HCT116 (cell line): ENCODE results near the gene RPL19. TPM values are rescaled to one million over a fixed set of nuclear protein-coding genes. Genes with fewer than 3 reads are reported as not detected.

Source experiments
- ATAC-seq: fragments of 200-7000 bp; cut with Tn5 transposase; 2 replicates; pipeline ENCODE4 v1.9.1; 2020; ENCODE audit warnings: mild to moderate bottlenecking, moderate library complexity
- BruUV-seq: library from RNA; stranded (reverse); fragments of 400-500 nt; replicated peaks from 2 replicates; lab custom pipeline; 2021; lab: Mats Ljungman, UMichigan
- CTCF ChIA-PET: fragments of 300-600 bp; sonication (Branson Sonifier 250); formaldehyde crosslinking; loops from one replicate; lab custom pipeline; 2021; ENCODE audit warnings: antibody characterized with exemption; lab: Charles Lee
- POLR2A ChIA-PET: fragments of 300-600, 350-600 bp; sonication (Branson Sonifier 250); formaldehyde crosslinking; loops from one replicate; lab custom pipeline; 2021; ENCODE audit warnings: antibody characterized with exemption; lab: Charles Lee
- RAD21 ChIA-PET, 2 experiments: fragments of 300-600 bp; sonication (Branson Sonifier 250); formaldehyde crosslinking; loops; one replicate each; lab custom pipeline; 2023; ENCODE audit warnings: low total read pairs in 2 of 2; ENCODE audit not compliant: uncharacterized antibody in 2 of 2, unreplicated experiment in 2 of 2, low non-redundant PET in 1 of 2; lab: Charles Lee
- DNase-seq: peaks from one replicate; pipeline ENCODE4 v3.0.0-alpha.2; 2010; ENCODE audit warnings: low read depth, low spot score
- H2AFZ ChIP-seq: fragments of 200-600 bp; shearing (Covaris generic), sonication (generic); 2 replicates; pipeline ENCODE4 v1.6.1; 2017; ENCODE audit warnings: low read depth, mixed run types, mixed read lengths, antibody characterized with exemption, low read length; ENCODE audit not compliant: poor library complexity, severe bottlenecking
- H3K27ac ChIP-seq: 2 replicates; pipeline ENCODE4 v1.5.1; 2012; ENCODE audit warnings: low read depth, low read length
- H3K27me3 ChIP-seq: fragments of 200-600 bp; sonication (generic); 2 replicates; pipeline ENCODE4 v1.6.1; 2016; ENCODE audit warnings: mixed run types, low read length, mixed read lengths; ENCODE audit not compliant: insufficient read depth
- H3K36me3 ChIP-seq, 2 experiments: fragments of 200-500 bp in 1 of 2; fragments of 200-600 bp in 1 of 2; sonication (Bioruptor generic) in 1 of 2; sonication (generic) in 1 of 2; 2 replicates each; pipeline versions ENCODE4 v1.5.1 to v1.6.1; 2014 to 2016; ENCODE audit warnings: low read length in 2 of 2, inconsistent platforms in 1 of 2, mixed read lengths in 1 of 2, mixed run types in 1 of 2; ENCODE audit not compliant: insufficient read depth in 2 of 2, control insufficient read depth in 1 of 2
- H3K4me1 ChIP-seq, 2 experiments: fragments of 200-600 bp in 1 of 2; sonication (generic) in 1 of 2; 2 replicates each; pipeline versions ENCODE4 v1.5.1 to v1.6.1; 2012 to 2017; ENCODE audit warnings: low read length in 2 of 2, inconsistent platforms in 1 of 2, mild to moderate bottlenecking in 1 of 2, mixed read lengths in 1 of 2, mixed run types in 1 of 2, moderate library complexity in 1 of 2; ENCODE audit not compliant: insufficient read depth in 2 of 2, control insufficient read depth in 1 of 2
- H3K4me2 ChIP-seq: fragments of 200-600 bp; sonication (generic); 2 replicates; pipeline ENCODE4 v1.6.1; 2017; ENCODE audit warnings: mixed run types, low read length, mixed read lengths
- H3K4me3 ChIP-seq, 2 experiments: fragments of 200-600 bp in 1 of 2; sonication (generic) in 1 of 2; replicated peaks in 1 of 2; 2 replicates each; pipeline ENCODE4 v1.5.1; 2011 to 2016; ENCODE audit warnings: low read length in 2 of 2, control low read depth in 1 of 2, low read depth in 1 of 2, mild to moderate bottlenecking in 1 of 2, mixed read lengths in 1 of 2, mixed run types in 1 of 2
- H3K79me2 ChIP-seq: fragments of 200-600 bp; sonication (generic); 2 replicates; pipeline ENCODE4 v1.6.1; 2017; ENCODE audit warnings: mild to moderate bottlenecking, mixed run types, low read length, moderate library complexity, mixed read lengths; ENCODE audit not compliant: insufficient read depth
- H3K9ac ChIP-seq: fragments of 200-600 bp; sonication (generic); 2 replicates; pipeline ENCODE4 v1.6.1; 2016; ENCODE audit warnings: low read length, mixed read lengths
- H3K9me2 ChIP-seq: fragments of 200-600 bp; sonication (generic), shearing (Covaris generic); 2 replicates; pipeline ENCODE4 v1.6.1; 2017; ENCODE audit warnings: mixed run types, mild to moderate bottlenecking, moderate library complexity; ENCODE audit not compliant: insufficient read depth
- H3K9me3 ChIP-seq, 2 experiments: fragments of 200-500 bp in 1 of 2; fragments of 200-600 bp in 1 of 2; sonication (Bioruptor generic) in 1 of 2; sonication (generic) in 1 of 2; 2 replicates each; pipeline ENCODE4 v1.6.1; 2014 to 2017; ENCODE audit warnings: low read length in 2 of 2, mixed read lengths in 2 of 2, inconsistent platforms in 1 of 2, low read depth in 1 of 2, mild to moderate bottlenecking in 1 of 2, mixed run types in 1 of 2, moderate library complexity in 1 of 2; ENCODE audit not compliant: control insufficient read depth in 1 of 2, insufficient read depth in 1 of 2
- H4K20me1 ChIP-seq: fragments of 200-600 bp; sonication (generic), shearing (Covaris generic); 2 replicates; pipeline ENCODE4 v1.6.1; 2017; ENCODE audit warnings: mixed run types, mild to moderate bottlenecking, moderate library complexity; ENCODE audit not compliant: insufficient read depth
- ATF3 ChIP-seq: IDR thresholded peaks from 2 replicates; pipeline ENCODE4 v1.6.1; 2012
- CBX3 ChIP-seq: IDR thresholded peaks from 2 replicates; pipeline ENCODE4 v1.6.1; 2012; ENCODE audit warnings: low read depth
- CEBPB ChIP-seq: IDR thresholded peaks from 2 replicates; pipeline ENCODE4 v1.6.1; 2012; ENCODE audit warnings: low read depth
- EZH2 ChIP-seq: fragments of 200-600 bp; sonication (generic); IDR thresholded peaks from 2 replicates; pipeline ENCODE4 v1.6.1; 2017; ENCODE audit warnings: antibody characterized with exemption, mixed run types
- EZH2phosphoT487 ChIP-seq: fragments of 200-600 bp; IDR thresholded peaks from 2 replicates; pipeline ENCODE4 v1.6.1; 2018; ENCODE audit warnings: antibody characterized with exemption, borderline replicate concordance
- JUND ChIP-seq: IDR thresholded peaks from 2 replicates; pipeline ENCODE4 v1.6.1; 2012
- SRF ChIP-seq: IDR thresholded peaks from 2 replicates; pipeline ENCODE4 v1.6.1; 2012; ENCODE audit warnings: low read depth
- YY1 ChIP-seq: IDR thresholded peaks from 2 replicates; pipeline ENCODE4 v1.6.1; 2011; ENCODE audit warnings: low read length, low read depth, moderate library complexity, mild to moderate bottlenecking; ENCODE audit not compliant: insufficient replicate concordance; ENCODE audit errors: extremely low read depth
- intact Hi-C: fragments of 100-400 bp; cut with micrococcal nuclease; formaldehyde crosslinking; loops from 2 replicates; pipeline ENCODE4 v1.10.0; 2022
- total RNA-seq: library from RNA; stranded (reverse); gene quantifications from one replicate; pipeline ENCODE4 v1.2.1, GENCODE V29; 2021; ENCODE audit not compliant: unreplicated experiment
- TF ChIP-seq, protein P1 (sequence below), 3 experiments: fragments of 200-600 bp in 1 of 3; sonication (generic) in 1 of 3; IDR thresholded peaks in 2 of 3; conservative IDR thresholded peaks in 1 of 3; 2 replicates each; pipeline ENCODE4 v1.5.1; 2012 to 2017; ENCODE audit warnings: low read depth in 2 of 3, low read length in 2 of 3, antibody characterized with exemption in 1 of 3, borderline replicate concordance in 1 of 3, control low read depth in 1 of 3, mild to moderate bottlenecking in 1 of 3, mixed read lengths in 1 of 3, mixed run types in 1 of 3, moderate library complexity in 1 of 3; ENCODE audit not compliant: insufficient read depth in 1 of 3

RPL19 gene
- total RNA-seq, 1 experiment from 2014 or later = 2,276 TPM

- RAD21 ChIA-PET = no interaction called here
- H3K9ac ChIP-seq = no peak overlapping the region
Measured at GRCh38 chr17:39210093-39210434, 10.0 kb downstream of the RPL19 start.

More at GRCh38 chr17:39210093-39210434, 10.0 kb downstream of the RPL19 start:
- no peak overlapping the region for H3K4me2 ChIP-seq
- no peaks in the 10 kb centered on the region for H3K27me3 ChIP-seq
- no TSS peak for BruUV-seq
- no peaks in the 10 kb centered on the region for H3K79me2 ChIP-seq
- H3K36me3 ChIP-seq = peaks cover 2% of the 10 kb centered on the region in 2 experiments; a peak in 2 of 4 replicates
- DNase-seq (no peak), ATAC-seq (no peak)
- H2AFZ ChIP-seq = no peak overlapping the region
- no peaks in the 10 kb centered on the region for H4K20me1 ChIP-seq
- H3K27ac ChIP-seq = no peak overlapping the region
- CTCF ChIA-PET = interaction anchor here (1.4 to 4.9 kb wide), 2 partner anchors 26 to 413 kb away, joined by 8 to 48 read pairs; no protein-coding TSS in a partner anchor
- POLR2A ChIA-PET = no interaction called here
- intact Hi-C loops = no loop called here
- no peaks in the 10 kb centered on the region for H3K9me3 ChIP-seq
- H3K9me2 ChIP-seq = no peaks in the 10 kb centered on the region
- peaks cover 20 to 39% of the 10 kb centered on the region in 2 experiments for H3K4me1 ChIP-seq
- TF ChIP-seq YY1 (no peak), EZH2phosphoT487 (no peak), ATF3 (no peak), CEBPB (no peak), CBX3 (no peak), EZH2 (no peak), JUND (no peak), SRF (no peak)
- TF ChIP-seq, protein P1, sequence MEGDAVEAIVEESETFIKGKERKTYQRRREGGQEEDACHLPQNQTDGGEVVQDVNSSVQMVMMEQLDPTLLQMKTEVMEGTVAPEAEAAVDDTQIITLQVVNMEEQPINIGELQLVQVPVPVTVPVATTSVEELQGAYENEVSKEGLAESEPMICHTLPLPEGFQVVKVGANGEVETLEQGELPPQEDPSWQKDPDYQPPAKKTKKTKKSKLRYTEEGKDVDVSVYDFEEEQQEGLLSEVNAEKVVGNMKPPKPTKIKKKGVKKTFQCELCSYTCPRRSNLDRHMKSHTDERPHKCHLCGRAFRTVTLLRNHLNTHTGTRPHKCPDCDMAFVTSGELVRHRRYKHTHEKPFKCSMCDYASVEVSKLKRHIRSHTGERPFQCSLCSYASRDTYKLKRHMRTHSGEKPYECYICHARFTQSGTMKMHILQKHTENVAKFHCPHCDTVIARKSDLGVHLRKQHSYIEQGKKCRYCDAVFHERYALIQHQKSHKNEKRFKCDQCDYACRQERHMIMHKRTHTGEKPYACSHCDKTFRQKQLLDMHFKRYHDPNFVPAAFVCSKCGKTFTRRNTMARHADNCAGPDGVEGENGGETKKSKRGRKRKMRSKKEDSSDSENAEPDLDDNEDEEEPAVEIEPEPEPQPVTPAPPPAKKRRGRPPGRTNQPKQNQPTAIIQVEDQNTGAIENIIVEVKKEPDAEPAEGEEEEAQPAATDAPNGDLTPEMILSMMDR (IDR thresholded peaks at IDR 0.05 in 2 of 3, conservative IDR thresholded peaks at IDR 0.05 in 1 of 3; ENCODE audit: borderline replicate concordance in 1 of 3, insufficient read depth in 1 of 3, low read depth in 2 of 3, low read length in 2 of 3) = no peak
- no peak overlapping the region for H3K4me3 ChIP-seq
